ENCODE data around the gene OR6C2.

DNA sequence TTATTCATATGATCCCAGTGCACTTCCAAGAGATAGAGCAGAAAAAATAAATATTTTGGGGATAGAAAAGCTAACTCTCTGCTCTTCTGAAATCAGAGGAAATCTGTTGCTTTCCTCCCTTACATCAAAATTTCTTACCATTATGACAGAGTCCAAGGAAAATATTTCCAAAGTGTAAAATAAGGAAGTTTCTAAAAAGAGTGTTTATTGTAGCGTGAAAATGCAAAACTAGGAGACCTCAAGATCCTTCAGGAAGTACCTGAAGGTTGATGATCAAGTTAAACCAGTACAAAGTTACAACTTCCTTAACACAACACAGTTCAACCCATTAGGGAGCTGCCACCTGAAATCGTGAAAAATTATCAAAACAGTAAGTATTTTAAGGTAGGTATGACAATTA, at the start of gene OR6C2:
- TF ChIP-seq, protein P1, sequence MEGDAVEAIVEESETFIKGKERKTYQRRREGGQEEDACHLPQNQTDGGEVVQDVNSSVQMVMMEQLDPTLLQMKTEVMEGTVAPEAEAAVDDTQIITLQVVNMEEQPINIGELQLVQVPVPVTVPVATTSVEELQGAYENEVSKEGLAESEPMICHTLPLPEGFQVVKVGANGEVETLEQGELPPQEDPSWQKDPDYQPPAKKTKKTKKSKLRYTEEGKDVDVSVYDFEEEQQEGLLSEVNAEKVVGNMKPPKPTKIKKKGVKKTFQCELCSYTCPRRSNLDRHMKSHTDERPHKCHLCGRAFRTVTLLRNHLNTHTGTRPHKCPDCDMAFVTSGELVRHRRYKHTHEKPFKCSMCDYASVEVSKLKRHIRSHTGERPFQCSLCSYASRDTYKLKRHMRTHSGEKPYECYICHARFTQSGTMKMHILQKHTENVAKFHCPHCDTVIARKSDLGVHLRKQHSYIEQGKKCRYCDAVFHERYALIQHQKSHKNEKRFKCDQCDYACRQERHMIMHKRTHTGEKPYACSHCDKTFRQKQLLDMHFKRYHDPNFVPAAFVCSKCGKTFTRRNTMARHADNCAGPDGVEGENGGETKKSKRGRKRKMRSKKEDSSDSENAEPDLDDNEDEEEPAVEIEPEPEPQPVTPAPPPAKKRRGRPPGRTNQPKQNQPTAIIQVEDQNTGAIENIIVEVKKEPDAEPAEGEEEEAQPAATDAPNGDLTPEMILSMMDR (IDR thresholded peaks at IDR 0.05; ENCODE audit: low read length): no peak
- TF ChIP-seq EZH2 (optimal IDR thresholded peaks at IDR 0.05; ENCODE audit: low read depth, low read length): no peak
